Measurements from ENCODE around the gene TMED5.

GRCh38 chr1:93143136-93143535, 37.1 kb downstream of the TMED5 start:
- TF ChIP-seq POLR2A (IDR thresholded peaks at IDR 0.05) (no peak), CTCF (IDR thresholded peaks at IDR 0.05) (no peak)
